Heart left ventricle (tissue), 16 donors: Measurements from ENCODE around the gene MX2. TPM values are rescaled to one million over a fixed set of nuclear protein-coding genes. Genes with fewer than 3 reads are reported as not detected.
"Not testable (repeated sequence)": the region's sequence is repeated elsewhere in the genome, so short reads cannot be mapped to it uniquely, and the experiment has no call there.

Experiments used
- ATAC-seq, 4 donors: fragments of 200-7000 bp; cut with Tn5 transposase; one replicate each; pipeline ENCODE4 v1.9.1; 2020 to 2022; ENCODE audit warnings: moderate library complexity in 4 of 4, mild to moderate bottlenecking in 3 of 4, moderate number of reproducible peaks in 1 of 4
- DNase-seq, 5 donors: peaks; one replicate each; pipeline ENCODE4 v3.0.0-alpha.2; 2020
- H3K27ac ChIP-seq, 12 donors: fragments of 200-600 bp; sonication (generic) in 4 of 12; one replicate each; pipeline versions ENCODE4 v1.5.0 to v1.8.0; 2016 to 2022; ENCODE audit warnings: mild to moderate bottlenecking in 2 of 12
- H3K27me3 ChIP-seq, 9 donors: fragments of 200-600 bp; sonication (generic) in 2 of 9; one replicate each; pipeline versions ENCODE4 v1.5.1 to v1.8.0; 2016 to 2022; ENCODE audit warnings: mild to moderate bottlenecking in 3 of 9
- H3K36me3 ChIP-seq, 9 donors: fragments of 200-600 bp; sonication (generic) in 2 of 9; one replicate each; pipeline versions ENCODE4 v1.5.0 to v1.8.0; 2018 to 2022; ENCODE audit warnings: mild to moderate bottlenecking in 2 of 9
- H3K4me1 ChIP-seq, 12 donors: fragments of 200-600 bp; sonication (generic) in 4 of 12; one replicate each; pipeline versions ENCODE4 v1.5.0 to v1.8.0; 2016 to 2022; ENCODE audit warnings: mild to moderate bottlenecking in 3 of 12
- H3K4me3 ChIP-seq, 12 donors: fragments of 200-600 bp; sonication (generic) in 4 of 12; one replicate each; pipeline versions ENCODE4 v1.5.0 to v1.8.0; 2017 to 2022; ENCODE audit warnings: mild to moderate bottlenecking in 9 of 12, moderate library complexity in 4 of 12
- H3K9me3 ChIP-seq, 12 donors: fragments of 200-600 bp; sonication (generic) in 4 of 12; one replicate each; pipeline versions ENCODE4 v1.5.0 to v1.8.0; 2016 to 2022; ENCODE audit warnings: mild to moderate bottlenecking in 1 of 12
- CTCF ChIP-seq, 12 donors: fragments of 200-600 bp; sonication (generic) in 4 of 12; IDR thresholded peaks; one replicate each; pipeline versions ENCODE4 v1.5.0 to v1.8.0; 2018 to 2022; ENCODE audit warnings: antibody characterized with exemption in 12 of 12, mild to moderate bottlenecking in 5 of 12
- POLR2A ChIP-seq, 2 donors: fragments of 450-650 bp; IDR thresholded peaks; one replicate each; pipeline ENCODE4 v1.6.1; 2017; ENCODE audit warnings: antibody characterized with exemption in 2 of 2, mild to moderate bottlenecking in 2 of 2, moderate library complexity in 2 of 2
- WGBS, 4 donors: extraction: QIAGEN DNeasy Blood & Tissue Kit in 2 of 4; methylation state at CpG; one replicate each; pipeline versions ENCODE4 v1.1.5 to v1.1.7; 2013 to 2018; 5-methylcytosine and 5-hydroxymethylcytosine counted together
- intact Hi-C, 10 donors: fragments of 100-400 bp; cut with DNase I; formaldehyde crosslinking; loops; one replicate each; pipeline versions ENCODE4 v1.11.1 to v1.14.2; 2022
- polyA plus RNA-seq, 2 donors: library from polyadenylated mRNA; stranded (reverse); fragments of 200-250 nt; gene quantifications; one replicate each; pipeline ENCODE4 v1.2.3, GENCODE V29; 2013
- total RNA-seq, 9 donors: library from RNA; depleted of rRNA in 2 of 9; stranded (reverse); fragments of >200 nt in 2 of 9; fragmentation: NEBNext Ultra II Directional in 3 of 9; extraction: Animal tissue kit (Norgen Biotek cat#: 25700) in 3 of 9; gene quantifications; one replicate each; pipeline versions ENCODE4 v1.1.0 to v1.2.4, GENCODE V29; 2016 to 2023
- donor health status: ischemic (EF 13 %, LVEDD 7.1; RV severe dilation, severe dysfunction).
- donor health status: healthy with polysubstance abuse.
- donor health status: DM: no; HTN: yes; CAD: no.
- donor health status: DM: no; HTN: no; CAD: no.
- donor health status: ischemic (EF 25% LVEDD 6.9; RV normal size, moderate dysfunction).
- donor health status: ischemic (EF 25% LVEDD 5.7; RV mildly dilated, moderate dysfunction).
- donor health status: healthy.
- donor health status: DM: yes; HTN: yes; CAD: no.
- donor health status: ischemic (EF 35%, LVEDD 5.7; RV mildly dilated, moderate dysfunction).
- donor health status: nonischemic (EF 11% LVEDD 7.7; RV severe dilation, severe dysfunction).
- donor health status: DM: yes; HTN: yes; CAD: no.
- donor health status: PGD.
- donor health status: ischemic (EF 29% LVEDD 5.4; RV normal size, mild dysfunction).
- donor health status: nonischemic (EF 23%, LVEDD 6.1; RV moderate dilation, normal function).

The MX2 gene
- total and polyA plus RNA-seq, 11 donors = 3.2 to 23.3 (median 5.7) TPM

- ATAC-seq (no peak), DNase-seq (no peak)
- Histone ChIP-seq H3K36me3 (no peaks in the 10 kb centered on the region), H3K27ac (no peak overlapping the region), H3K9me3 (no peaks in the 10 kb centered on the region), H3K27me3 (peaks cover 0 to 6% (median 0%) of the 10 kb centered on the region in 9 donors), H3K4me3 (no peak overlapping the region), H3K4me1 (peaks cover 0 to 13% (median 6%) of the 10 kb centered on the region in 12 donors)
- WGBS, 4 donors = 63 to 69% (median 65%) methylated on average over 8 of the region's 8 CpGs
- intact Hi-C loops = loop anchor here in 2 of 10 donors (5.0 to 10.0 kb wide), 2 partner anchors 57 to 75 kb away; no protein-coding TSS in a partner anchor
- TF ChIP-seq POLR2A (IDR thresholded peaks at IDR 0.05) (no peak), CTCF (IDR thresholded peaks at IDR 0.05) (no peak)
Measured at GRCh38 chr21:41357546-41357945, 4.3 kb upstream of the MX2 start.

DNA sequence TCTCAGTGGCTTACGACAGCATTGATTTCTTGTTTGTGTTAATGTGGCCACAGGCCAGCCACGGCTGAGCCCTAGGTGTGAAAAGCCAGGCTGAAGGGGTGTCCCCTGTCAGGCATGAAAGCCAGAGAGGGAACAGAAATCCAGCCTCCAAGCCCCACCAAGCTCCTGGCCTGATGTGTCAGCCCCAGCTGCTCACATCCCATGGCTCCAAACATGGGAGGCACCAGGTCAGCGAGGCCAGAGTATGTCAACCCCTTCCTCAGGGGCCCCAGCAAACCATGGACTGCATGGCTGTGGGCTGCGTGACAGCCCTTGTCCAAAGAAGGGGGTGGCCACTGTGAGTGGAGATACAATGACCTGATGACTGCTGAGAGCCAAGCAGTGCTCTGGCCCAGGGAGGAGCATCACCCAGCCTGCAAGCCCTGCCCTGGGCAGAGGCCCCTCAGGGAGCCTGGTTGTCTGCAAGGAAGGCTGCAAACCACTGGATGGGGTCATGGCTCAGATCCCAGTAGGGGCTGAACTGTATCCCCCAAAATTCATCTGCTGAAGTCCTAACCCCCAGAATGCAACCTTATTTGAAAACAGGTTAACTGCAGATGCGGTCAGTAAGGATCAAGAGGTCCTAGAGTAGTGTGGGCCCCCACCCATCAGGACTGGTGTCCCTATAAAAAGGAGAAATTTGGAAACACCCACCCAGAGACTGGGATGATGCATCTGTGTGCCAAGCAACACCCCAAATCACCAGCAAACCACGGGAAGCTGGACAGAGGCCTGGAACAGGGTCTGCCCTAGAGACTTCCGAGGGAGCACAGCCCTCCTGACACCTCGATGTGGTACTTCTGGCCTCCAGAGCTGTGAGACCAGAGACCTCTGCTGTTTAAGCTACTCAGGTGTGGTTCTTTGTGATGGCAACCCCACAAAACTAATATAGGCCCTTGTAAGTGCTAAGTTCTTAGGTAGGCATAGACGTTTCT, 3.3 kb upstream of the MX2 start:
- H3K9me3 ChIP-seq = no peaks in the 10 kb centered on the region
- intact Hi-C loops = loop anchor here in 2 of 10 donors (5.0 to 10.0 kb wide), 2 partner anchors 56 to 76 kb away; no protein-coding TSS in a partner anchor
- 85 to 87% (median 85%) methylated on average over 9 of the region's 9 CpGs for WGBS, 4 donors
- no peak for ATAC-seq
- no peak for DNase-seq
- TF ChIP-seq POLR2A (IDR thresholded peaks at IDR 0.05) = no peak
- no peak for TF ChIP-seq CTCF (IDR thresholded peaks at IDR 0.05)
- H3K27ac ChIP-seq = no peak overlapping the region
- no peaks in the 10 kb centered on the region for H3K36me3 ChIP-seq
- no peak overlapping the region for H3K4me3 ChIP-seq
- peaks cover 0 to 22% (median 14%) of the 10 kb centered on the region in 12 donors for H3K4me1 ChIP-seq
- peaks cover 0 to 5% (median 0%) of the 10 kb centered on the region in 9 donors for H3K27me3 ChIP-seq

DNA sequence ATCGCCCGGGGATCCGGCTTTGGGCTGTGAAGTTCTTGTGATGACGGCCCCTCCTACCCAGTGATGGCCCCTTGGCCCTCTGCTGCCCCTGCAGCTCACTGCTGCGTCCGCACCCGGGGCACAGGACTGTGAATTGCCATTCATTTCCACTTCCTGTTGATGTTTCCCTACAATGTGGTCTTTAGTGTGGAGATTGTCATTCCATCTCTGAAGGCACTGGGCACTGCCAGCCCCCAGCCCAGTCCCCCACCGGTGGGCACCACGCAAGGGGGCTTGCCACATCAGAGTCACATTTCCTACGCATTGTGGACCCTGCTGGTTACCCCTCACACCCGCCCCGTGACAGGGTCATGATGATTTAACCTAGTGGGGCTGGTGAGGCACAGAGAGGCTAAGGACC, 2.5 kb upstream of the MX2 start:
- H3K27ac ChIP-seq = no peak overlapping the region
- H3K4me1 ChIP-seq = peaks cover 0 to 30% (median 16%) of the 10 kb centered on the region in 12 donors
- H3K36me3 ChIP-seq = peaks cover 0 to 2% (median 0%) of the 10 kb centered on the region in 9 donors
- DNase-seq (no peak), ATAC-seq (no peak)
- intact Hi-C loops = loop anchor here in 2 of 10 donors (5.0 to 10.0 kb wide), 2 partner anchors 56 to 77 kb away; no protein-coding TSS in a partner anchor
- H3K27me3 ChIP-seq = no peaks in the 10 kb centered on the region
- H3K4me3 ChIP-seq = no peak overlapping the region
- 50 to 80% (median 70%) methylated on average over 7 to 12 of the region's 12 CpGs for WGBS, 4 donors
- TF ChIP-seq POLR2A (IDR thresholded peaks at IDR 0.05) = no peak
- no peak for TF ChIP-seq CTCF (IDR thresholded peaks at IDR 0.05)
- H3K9me3 ChIP-seq = no peaks in the 10 kb centered on the region

GRCh38 chr21:41359754-41360071, 2.1 kb upstream of the MX2 start:
- Histone ChIP-seq H3K27ac (peak overlapping the region in 2 of 12 donors; percentile 93 to 96), H3K4me1 (peaks cover 0 to 30% (median 16%) of the 10 kb centered on the region in 12 donors)
- H3K27me3 ChIP-seq, H3K4me3 ChIP-seq, H3K36me3 ChIP-seq, H3K9me3 ChIP-seq, ATAC-seq, DNase-seq: not testable (repeated sequence)
- WGBS, 4 donors = 77 to 94% (median 92%) methylated on average over 4 of the region's 4 CpGs
- intact Hi-C loops = loop anchor here in 6 of 10 donors (5.0 to 10.0 kb wide), 6 partner anchors 55 to 195 kb away; partner anchors contain the start of genes BACE2 (in 2 of the 6) and MX1 (in 1 of the 6)
